ENCODE results near the gene VCL.
"Not testable (repeated sequence)": the region's sequence is repeated elsewhere in the genome, so short reads cannot be mapped to it uniquely, and the experiment has no call there.

The VCL gene

GRCh38 chr10:74011017-74011416 is 13.1 kb downstream of the VCL start:
- no peak for DNase-seq

GRCh38 chr10:74011770-74012169 is 13.9 kb downstream of the VCL start:
- peak; percentile 7 for DNase-seq

- DNase-seq = no peak
Observed at GRCh38 chr10:74012480-74012879, 14.6 kb downstream of the VCL start.

GRCh38 chr10:74013004-74013403 is 15.1 kb downstream of the VCL start:
- no peak for DNase-seq

- DNase-seq = not testable (repeated sequence)
Observed at GRCh38 chr10:74014574-74014973, 16.7 kb downstream of the VCL start.

- DNase-seq = no peak
Observed at GRCh38 chr10:74018241-74018640, 20.3 kb downstream of the VCL start.

- DNase-seq = no peak
Observed at GRCh38 chr10:74021248-74022055, 23.5 kb downstream of the VCL start.

GRCh38 chr10:74022926-74023629 is 25.2 kb downstream of the VCL start:
- no peak for DNase-seq

GRCh38 chr10:74024600-74024999 is 26.7 kb downstream of the VCL start:
- no peak for DNase-seq

- no peak for DNase-seq
Observed at GRCh38 chr10:74025380-74025978, 27.6 kb downstream of the VCL start.

GRCh38 chr10:74026428-74027015 is 28.6 kb downstream of the VCL start:
- DNase-seq = no peak

- DNase-seq = no peak
Observed at GRCh38 chr10:74027702-74028101, 29.8 kb downstream of the VCL start.

GRCh38 chr10:74029943-74030342 is 32.0 kb downstream of the VCL start:
- DNase-seq = no peak

- not testable (repeated sequence) for DNase-seq
Observed at GRCh38 chr10:74032208-74032607, 34.3 kb downstream of the VCL start.

- DNase-seq = no peak
Observed at GRCh38 chr10:74032900-74033655, 35.2 kb downstream of the VCL start.

GRCh38 chr10:74033702-74034101 is 35.8 kb downstream of the VCL start:
- DNase-seq = no peak

- DNase-seq = no peak
Observed at GRCh38 chr10:74034301-74034700, 36.4 kb downstream of the VCL start.

GRCh38 chr10:74035303-74035702 is 37.4 kb downstream of the VCL start:
- DNase-seq = no peak

- DNase-seq = no peak
Observed at GRCh38 chr10:74036474-74036873, 38.6 kb downstream of the VCL start.

GRCh38 chr10:74039561-74040145 is 41.7 kb downstream of the VCL start:
- DNase-seq = no peak

GRCh38 chr10:74040200-74041126 is 42.5 kb downstream of the VCL start:
- no peak for DNase-seq
